ENCODE measurements around the gene AGAP3.

The AGAP3 gene

GRCh38 chr7:151185762-151186639, 99.7 kb downstream of the AGAP3 start:
- TF ChIP-seq ZFX (IDR thresholded peaks at IDR 0.05) (no peak), CTCF (conservative IDR thresholded peaks at IDR 0.05) (no peak)

DNA sequence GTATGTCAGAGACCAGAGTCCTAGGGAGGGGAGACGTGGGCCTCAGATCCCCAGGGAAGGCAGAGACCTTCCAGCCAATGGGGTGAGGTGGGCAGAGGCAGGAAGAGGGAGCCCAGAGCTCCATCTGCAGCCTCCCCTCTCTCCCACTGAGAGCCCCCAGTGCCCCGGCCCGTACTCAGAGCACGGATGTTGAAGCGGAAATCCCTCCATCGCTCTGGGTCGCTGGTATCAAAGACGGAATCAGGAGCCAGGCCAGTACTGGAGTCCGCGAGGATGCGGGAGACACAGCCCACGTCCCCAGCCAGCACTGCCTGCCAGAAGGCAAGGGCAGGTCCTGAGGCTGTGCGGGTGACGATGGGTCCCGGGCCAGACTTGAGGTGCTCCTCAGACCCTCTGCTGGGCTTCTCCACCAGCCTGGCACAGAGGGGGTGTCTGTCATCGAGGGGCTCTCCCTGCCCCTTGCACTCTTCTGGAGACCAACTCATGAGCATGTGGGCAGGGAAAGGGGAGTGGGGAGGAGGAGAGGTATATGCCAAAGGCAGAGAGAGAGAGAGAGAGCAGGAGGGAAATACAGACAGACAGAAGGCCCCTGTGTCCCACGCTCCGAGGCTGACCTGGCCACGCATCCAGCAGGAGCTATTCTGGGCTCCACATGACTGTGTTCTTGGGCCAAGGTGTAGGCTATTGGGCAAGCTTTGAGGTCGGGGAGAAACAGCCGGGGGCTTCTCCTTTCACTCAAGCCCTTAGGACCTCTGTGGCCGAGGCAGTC, 100.5 kb downstream of the AGAP3 start, which contains the start of gene ASB10:
TSS of gene ASB10 (minus strand) at position 611 of the 769 bp plus-strand sequence. CDS start at position 491, 120 bp downstream.
- TF ChIP-seq ZFX (IDR thresholded peaks at IDR 0.05) (no peak), CTCF (conservative IDR thresholded peaks at IDR 0.05) (no peak)
- H3K27ac ChIP-seq, result no peak within 1 kb of the TSS

More at GRCh38 chr7:151185762-151186639, 99.7 kb downstream of the AGAP3 start:
- H3K27ac ChIP-seq, result no peak overlapping the region

GRCh38 chr7:151187409-151188251, 101.4 kb downstream of the AGAP3 start:
- H3K27ac ChIP-seq, result no peak overlapping the region

GRCh38 chr7:151188252-151188542, 101.9 kb downstream of the AGAP3 start:
- H3K27ac ChIP-seq, result no peak overlapping the region
- TF ChIP-seq ZFX (IDR thresholded peaks at IDR 0.05) (no peak), CTCF (conservative IDR thresholded peaks at IDR 0.05) (no peak)

More at GRCh38 chr7:151187409-151188251, 101.4 kb downstream of the AGAP3 start:
- no peak for TF ChIP-seq ZFX (IDR thresholded peaks at IDR 0.05)

GRCh38 chr7:151189038-151189437, 102.8 kb downstream of the AGAP3 start:
- TF ChIP-seq ZFX (IDR thresholded peaks at IDR 0.05) (no peak), CTCF (conservative IDR thresholded peaks at IDR 0.05) (no peak)
- no peak overlapping the region for H3K27ac ChIP-seq

DNA sequence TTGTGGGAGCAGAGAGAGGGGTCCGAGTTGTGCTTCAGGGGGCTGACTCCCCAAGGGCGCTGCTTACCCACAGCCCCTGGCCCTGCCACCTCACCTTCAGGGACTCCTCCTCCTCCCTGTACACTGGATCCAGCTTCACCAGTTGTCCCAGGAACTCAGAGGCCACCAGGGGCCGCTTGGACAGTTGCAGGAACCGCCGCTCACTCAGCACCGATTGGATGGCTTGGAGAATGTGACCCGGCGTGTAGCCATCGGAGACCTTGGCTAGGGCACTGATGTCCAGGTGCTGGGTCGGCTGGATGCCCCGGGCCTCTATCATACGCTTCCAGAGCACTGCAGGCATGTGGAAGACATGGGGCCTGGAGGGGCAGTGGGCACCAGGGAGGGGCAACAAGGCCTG, 105.3 kb downstream of the AGAP3 start:
- TF ChIP-seq ZFX (IDR thresholded peaks at IDR 0.05) (no peak), CTCF (conservative IDR thresholded peaks at IDR 0.05) (no peak)
- H3K27ac ChIP-seq, result no peak overlapping the region

- TF ChIP-seq CTCF (conservative IDR thresholded peaks at IDR 0.05) (no peak), ZFX (IDR thresholded peaks at IDR 0.05) (no peak)
- no peak overlapping the region for H3K27ac ChIP-seq
These were observed 105.8 kb downstream of the AGAP3 start for GRCh38 chr7:151192002-151192539.

All from C4-2B (cell line).